ENCODE results near the gene FAHD1. TPM values are rescaled to one million over a fixed set of nuclear protein-coding genes. Genes with fewer than 3 reads are reported as not detected.

The FAHD1 gene
- total RNA-seq, 2 donors from 2014 or later, result 14.4 to 17.5 TPM

- no peak for ATAC-seq (ENCODE audit: insufficient number of reproducible peaks, low FRiP score, low read depth)
- Histone ChIP-seq H3K4me3 (no peak overlapping the region), H3K4me1 (ENCODE audit: control insufficient read depth in 1 of 2, low read depth in 2 of 2) (peaks cover 7 to 14% of the 10 kb centered on the region in 2 donors)
Measured at GRCh38 chr16:1832838-1833454, 5.9 kb downstream of the FAHD1 start.

GRCh38 chr16:1834096-1834495 is 7.1 kb downstream of the FAHD1 start:
- DNase-seq (ENCODE audit: low spot score), result no peak
- Histone ChIP-seq H3K27ac (no peak overlapping the region), H3K4me1 (ENCODE audit: control insufficient read depth in 1 of 2, low read depth in 2 of 2) (peaks cover 0 to 2% of the 10 kb centered on the region in 2 donors), H3K27me3 (replicated peaks; ENCODE audit: insufficient read depth) (no peaks in the 10 kb centered on the region), H3K9me3 (no peaks in the 10 kb centered on the region), H3K36me3 (peaks cover 3% of the 10 kb centered on the region), H3K4me3 (no peak overlapping the region)
- no peak for ATAC-seq (ENCODE audit: insufficient number of reproducible peaks, low FRiP score, low read depth)
- no peak for TF ChIP-seq CTCF (IDR thresholded peaks at IDR 0.05)

More at GRCh38 chr16:1832838-1833454, 5.9 kb downstream of the FAHD1 start:
- TF ChIP-seq CTCF (IDR thresholded peaks at IDR 0.05), result no peak
- Histone ChIP-seq H3K27me3 (replicated peaks; ENCODE audit: insufficient read depth) (no peaks in the 10 kb centered on the region), H3K27ac (no peak overlapping the region), H3K36me3 (peaks cover 3% of the 10 kb centered on the region), H3K9me3 (no peaks in the 10 kb centered on the region)
- no peak for DNase-seq (ENCODE audit: low spot score)

GRCh38 chr16:1839554-1839953 is 12.5 kb downstream of the FAHD1 start:
- ATAC-seq (ENCODE audit: insufficient number of reproducible peaks, low FRiP score, low read depth) (no peak), DNase-seq (ENCODE audit: low spot score) (no peak)
- Histone ChIP-seq H3K27me3 (replicated peaks; ENCODE audit: insufficient read depth) (no peaks in the 10 kb centered on the region), H3K36me3 (no peaks in the 10 kb centered on the region), H3K4me1 (ENCODE audit: control insufficient read depth in 1 of 2, low read depth in 2 of 2) (no peaks in the 10 kb centered on the region), H3K9me3 (no peaks in the 10 kb centered on the region), H3K27ac (no peak overlapping the region), H3K4me3 (no peak overlapping the region)
- no peak for TF ChIP-seq CTCF (IDR thresholded peaks at IDR 0.05)

- ATAC-seq (ENCODE audit: insufficient number of reproducible peaks, low FRiP score, low read depth) (no peak), DNase-seq (ENCODE audit: low spot score) (no peak)
- Histone ChIP-seq H3K9me3 (no peaks in the 10 kb centered on the region), H3K36me3 (no peaks in the 10 kb centered on the region), H3K4me3 (no peak overlapping the region), H3K4me1 (ENCODE audit: control insufficient read depth in 1 of 2, low read depth in 2 of 2) (no peaks in the 10 kb centered on the region), H3K27ac (no peak overlapping the region), H3K27me3 (replicated peaks; ENCODE audit: insufficient read depth) (no peaks in the 10 kb centered on the region)
- TF ChIP-seq CTCF (IDR thresholded peaks at IDR 0.05), result no peak
Measured at GRCh38 chr16:1845985-1846384, 19.0 kb downstream of the FAHD1 start.

- no peaks in the 10 kb centered on the region for H3K9me3 ChIP-seq
- ATAC-seq (ENCODE audit: insufficient number of reproducible peaks, low FRiP score, low read depth) (no peak), DNase-seq (ENCODE audit: low spot score) (no peak)
- H3K36me3 ChIP-seq, result no peaks in the 10 kb centered on the region
- no peaks in the 10 kb centered on the region for H3K4me1 ChIP-seq (ENCODE audit: control insufficient read depth in 1 of 2, low read depth in 2 of 2)
- no peak overlapping the region for H3K27ac ChIP-seq
- no peak overlapping the region for H3K4me3 ChIP-seq
- no peak for TF ChIP-seq CTCF (IDR thresholded peaks at IDR 0.05)
- no peaks in the 10 kb centered on the region for H3K27me3 ChIP-seq (replicated peaks; ENCODE audit: insufficient read depth)
Measured at GRCh38 chr16:1846416-1846815, 19.4 kb downstream of the FAHD1 start.

Data from thoracic aorta (tissue), 2 donors.